ENCODE data around the gene GRIN3B.
A peak's percentile ranks its signal among the peaks of the same experiment; 100 is the strongest.
"Not testable (repeated sequence)": the region's sequence is repeated elsewhere in the genome, so short reads cannot be mapped to it uniquely, and the experiment has no call there.

GRIN3B gene, protein sequence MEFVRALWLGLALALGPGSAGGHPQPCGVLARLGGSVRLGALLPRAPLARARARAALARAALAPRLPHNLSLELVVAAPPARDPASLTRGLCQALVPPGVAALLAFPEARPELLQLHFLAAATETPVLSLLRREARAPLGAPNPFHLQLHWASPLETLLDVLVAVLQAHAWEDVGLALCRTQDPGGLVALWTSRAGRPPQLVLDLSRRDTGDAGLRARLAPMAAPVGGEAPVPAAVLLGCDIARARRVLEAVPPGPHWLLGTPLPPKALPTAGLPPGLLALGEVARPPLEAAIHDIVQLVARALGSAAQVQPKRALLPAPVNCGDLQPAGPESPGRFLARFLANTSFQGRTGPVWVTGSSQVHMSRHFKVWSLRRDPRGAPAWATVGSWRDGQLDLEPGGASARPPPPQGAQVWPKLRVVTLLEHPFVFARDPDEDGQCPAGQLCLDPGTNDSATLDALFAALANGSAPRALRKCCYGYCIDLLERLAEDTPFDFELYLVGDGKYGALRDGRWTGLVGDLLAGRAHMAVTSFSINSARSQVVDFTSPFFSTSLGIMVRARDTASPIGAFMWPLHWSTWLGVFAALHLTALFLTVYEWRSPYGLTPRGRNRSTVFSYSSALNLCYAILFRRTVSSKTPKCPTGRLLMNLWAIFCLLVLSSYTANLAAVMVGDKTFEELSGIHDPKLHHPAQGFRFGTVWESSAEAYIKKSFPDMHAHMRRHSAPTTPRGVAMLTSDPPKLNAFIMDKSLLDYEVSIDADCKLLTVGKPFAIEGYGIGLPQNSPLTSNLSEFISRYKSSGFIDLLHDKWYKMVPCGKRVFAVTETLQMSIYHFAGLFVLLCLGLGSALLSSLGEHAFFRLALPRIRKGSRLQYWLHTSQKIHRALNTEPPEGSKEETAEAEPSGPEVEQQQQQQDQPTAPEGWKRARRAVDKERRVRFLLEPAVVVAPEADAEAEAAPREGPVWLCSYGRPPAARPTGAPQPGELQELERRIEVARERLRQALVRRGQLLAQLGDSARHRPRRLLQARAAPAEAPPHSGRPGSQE

DNA sequence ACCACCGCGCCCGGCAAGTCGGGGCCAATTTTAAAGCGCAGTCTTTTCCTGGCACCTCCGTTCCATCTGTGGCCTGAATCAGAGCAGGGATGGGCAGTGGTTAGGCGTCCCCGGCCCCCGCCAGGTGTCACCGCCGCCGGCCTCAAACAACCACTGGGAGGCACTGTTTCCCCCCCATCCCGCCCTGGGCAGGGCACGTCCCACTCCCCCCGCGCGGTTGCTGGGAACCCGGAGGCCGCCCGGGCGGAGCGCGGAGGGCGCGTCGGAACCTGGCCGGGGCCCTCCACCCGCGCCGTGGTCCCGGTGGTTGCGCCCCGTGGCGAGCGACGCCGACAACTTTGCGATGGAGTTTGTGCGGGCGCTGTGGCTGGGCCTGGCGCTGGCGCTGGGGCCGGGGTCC, at the start of gene GRIN3B:
GRIN3B (plus strand) TSS at position 325 of the 400 bp plus-strand sequence; CDS start at position 344, 19 bp downstream.
- peak; percentile 27 to 31 for ATAC-seq

DNA sequence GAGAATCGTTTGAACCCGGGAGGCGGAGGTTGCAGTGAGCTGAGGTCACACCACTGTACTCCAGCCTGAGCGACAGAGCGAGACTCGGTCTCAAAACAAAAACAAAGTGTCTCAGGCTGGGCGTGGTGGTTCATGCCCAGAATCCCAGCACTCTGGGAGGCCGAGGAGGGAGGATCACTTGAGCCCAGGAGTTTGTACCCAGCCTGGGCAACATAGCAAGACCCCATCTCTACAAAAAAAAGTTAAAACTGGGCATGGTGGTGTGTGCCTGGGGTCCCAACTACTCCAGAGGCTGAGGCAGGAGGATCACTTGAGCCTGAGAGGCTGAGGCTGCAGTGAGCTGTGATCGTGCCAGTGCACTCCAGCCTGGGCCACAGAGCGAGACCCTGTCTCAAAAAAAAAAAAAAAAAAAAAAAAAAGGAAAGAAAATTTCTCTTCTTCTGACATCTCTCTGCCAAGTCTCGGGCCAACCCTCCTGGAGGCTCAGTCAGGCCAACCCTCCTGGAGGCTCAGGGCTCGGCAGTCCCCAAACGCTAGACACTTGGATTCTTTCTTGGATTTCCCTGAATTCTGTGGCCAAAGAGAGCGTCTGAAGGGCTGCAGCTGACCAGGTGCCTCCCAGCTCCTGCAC, 48.1 kb upstream of the GRIN3B start:
- ATAC-seq = no peak

DNA sequence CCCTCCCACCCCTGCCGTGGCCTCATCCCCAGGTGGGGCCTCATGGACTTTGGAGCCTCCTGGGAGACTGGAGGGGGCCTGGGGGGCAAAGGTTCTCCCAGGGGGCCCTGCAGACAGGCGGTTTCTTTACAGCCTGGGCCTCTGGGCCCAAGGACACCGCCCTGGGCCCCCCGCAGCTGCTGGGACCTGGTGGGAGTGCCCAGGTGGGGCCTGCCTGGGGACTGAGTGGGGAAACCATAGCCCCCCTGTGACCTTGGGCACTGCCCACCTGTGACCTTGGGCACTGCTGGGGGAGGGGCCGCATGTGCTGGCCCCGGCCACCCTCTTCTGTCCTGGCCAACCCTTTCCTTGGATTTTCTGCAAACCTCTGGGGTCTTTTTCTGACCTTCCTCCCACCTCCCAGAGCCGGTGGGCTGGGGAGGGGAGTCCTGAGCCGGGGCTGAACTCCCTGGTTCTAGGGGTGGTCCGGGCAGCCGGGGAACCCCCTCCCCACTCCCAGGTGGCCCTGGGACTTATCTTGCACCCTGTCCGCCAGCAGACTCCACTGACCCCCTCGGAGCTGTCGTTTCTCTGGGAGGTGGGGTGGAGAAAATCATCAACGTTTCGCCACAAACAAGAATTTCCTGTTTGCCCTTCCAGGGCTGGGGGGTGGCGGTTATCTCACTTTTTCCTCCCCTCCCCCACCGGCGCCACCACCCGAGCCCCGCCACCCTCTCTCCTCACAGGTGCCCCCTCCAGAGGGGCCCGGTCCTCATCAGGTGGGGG, 47.4 kb upstream of the GRIN3B start:
- no peak for ATAC-seq

DNA sequence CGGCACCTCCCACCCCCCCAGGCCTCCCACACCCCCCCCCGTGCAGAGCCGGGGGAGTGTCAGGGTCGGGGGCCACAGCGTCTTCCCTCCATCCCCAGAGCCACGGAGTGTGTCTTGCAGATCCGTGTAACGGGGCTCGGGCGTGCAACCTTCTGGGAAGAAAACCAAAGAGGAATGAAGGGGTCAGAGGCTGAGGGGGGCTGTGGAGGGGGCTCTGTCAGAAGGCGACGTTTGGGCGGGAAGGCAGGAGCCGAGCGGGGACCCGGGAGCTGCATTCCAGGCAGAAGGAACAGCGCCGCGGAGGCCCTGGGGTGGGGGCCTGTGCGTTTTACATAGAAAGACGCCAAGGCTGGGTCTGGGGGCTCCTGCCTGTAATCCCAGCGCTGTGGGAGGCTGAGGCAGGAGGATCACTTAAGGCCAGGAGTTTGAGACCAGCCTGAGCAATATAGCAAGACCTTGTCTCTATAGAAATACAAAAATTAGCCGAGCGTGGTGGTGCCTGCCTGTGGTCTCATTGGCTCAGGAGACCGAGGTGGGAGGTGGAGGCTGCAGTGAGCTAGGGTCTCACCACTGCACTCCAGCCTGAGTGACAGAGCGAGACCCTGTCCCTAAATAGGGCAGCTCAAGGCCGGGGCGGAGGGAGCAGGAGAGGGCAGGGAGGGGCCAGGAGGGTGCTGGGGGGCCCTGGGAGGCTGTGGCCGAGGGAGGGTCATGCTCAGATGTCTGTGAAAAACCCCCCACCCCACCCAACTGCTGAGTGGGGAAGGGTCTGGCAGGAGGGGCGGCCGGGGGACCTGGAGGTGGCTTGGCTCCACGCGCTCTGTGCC, 46.6 kb upstream of the GRIN3B start:
- ATAC-seq = no peak

DNA sequence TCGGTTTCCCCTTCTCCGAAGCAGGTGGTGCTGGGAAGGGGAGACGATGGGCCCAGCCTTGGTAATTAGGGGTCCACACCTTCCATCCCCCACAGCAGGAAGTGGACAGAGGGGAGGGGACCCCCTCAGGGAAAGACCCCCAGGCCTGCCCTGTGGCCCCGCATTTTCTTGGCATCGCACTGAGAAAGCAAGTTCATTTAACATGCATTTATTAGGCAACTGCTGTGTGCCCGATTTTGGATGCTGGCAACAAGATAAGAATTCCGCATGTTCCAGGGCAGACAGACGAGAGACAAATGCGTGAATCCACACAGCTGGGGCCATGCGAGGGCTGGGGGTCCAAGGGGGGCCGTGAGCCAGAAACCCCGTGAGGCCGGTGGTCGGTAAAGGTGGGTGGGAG, 45.9 kb upstream of the GRIN3B start:
- ATAC-seq = no peak

DNA sequence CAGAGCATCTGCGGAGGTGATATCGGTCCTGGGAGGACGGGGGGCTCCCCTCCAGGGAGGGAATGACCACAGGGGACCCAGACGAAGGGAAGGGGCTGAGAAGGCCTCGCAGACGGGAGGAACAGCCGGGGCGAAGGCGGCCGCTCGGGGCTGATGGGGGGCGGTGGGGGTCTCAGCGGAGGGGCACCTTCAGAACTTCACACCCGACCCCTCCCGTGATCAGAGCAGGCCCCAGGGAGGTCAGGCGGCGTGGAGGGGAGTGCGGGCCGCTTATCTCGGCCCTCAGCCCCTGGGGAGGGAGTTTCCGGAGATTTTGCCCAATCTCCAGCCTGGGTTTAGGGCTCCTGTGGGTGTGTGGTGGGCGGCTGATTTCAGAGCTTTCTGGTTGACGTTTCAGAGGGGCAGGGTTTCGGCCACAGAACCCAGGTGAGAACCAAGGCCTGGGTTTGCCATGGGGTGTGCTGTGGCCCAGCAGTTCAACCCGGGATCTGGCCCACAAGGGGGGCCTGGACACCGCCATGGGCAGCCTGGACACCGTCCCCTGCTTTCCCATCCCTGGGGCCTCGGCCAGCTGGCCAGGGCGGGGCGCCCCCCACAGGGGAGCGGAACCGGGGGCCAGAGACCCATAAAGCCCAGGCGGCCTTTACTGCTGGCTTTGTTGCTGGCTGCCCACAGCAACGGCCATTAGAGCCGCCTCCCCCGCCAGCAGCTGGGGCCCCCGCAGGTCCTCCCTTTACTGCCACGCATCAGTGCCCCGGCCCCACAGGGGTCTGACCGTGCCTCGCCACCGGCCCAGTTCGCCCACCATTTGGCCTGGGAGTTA, 45.3 kb upstream of the GRIN3B start:
- no peak for ATAC-seq

DNA sequence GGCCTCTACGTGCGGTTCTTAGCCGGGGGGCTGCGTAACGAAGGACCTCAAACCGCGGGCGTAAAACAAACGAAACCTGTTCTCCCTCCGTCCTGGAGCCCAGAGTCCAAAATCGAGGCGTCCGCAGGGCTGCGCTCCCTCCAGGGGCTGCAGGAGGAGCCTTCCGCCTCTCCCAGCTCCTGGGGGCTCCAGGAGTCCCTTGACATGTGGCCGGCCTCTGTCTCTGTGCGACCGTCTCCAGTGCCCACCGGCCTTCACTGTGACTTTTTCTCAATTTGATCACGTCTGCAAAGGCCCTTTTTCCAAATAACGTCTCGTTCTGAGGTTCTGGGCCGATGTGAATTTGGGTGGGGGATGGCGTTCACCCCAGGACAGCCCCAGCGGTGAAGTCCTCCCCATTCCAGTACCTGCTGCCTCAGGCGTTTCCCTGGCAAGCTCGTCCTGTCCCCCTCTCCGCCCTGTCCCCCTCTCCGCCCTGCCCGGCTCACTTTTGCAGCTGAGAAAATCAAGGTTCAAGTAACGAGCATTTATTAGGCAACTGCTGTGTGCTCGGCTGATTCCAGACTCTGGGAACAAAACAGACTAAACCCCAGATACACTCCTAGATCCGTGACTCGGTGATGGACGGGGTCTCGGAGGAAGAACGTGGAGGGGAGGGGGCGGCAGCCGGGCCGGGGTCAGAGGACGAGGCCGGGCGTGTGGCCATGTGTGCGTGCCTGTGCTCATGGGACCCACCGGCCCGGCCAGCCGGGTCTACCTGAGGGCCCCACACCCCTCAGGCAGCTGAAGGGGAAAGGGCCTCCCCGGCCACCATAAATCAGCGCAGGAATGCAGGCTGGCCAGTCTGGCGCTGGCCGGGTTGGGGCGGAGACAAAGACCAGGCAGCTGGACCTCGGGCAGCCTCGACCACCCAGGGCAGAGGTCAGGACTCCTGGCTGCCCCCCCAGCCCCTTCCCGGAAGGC, 44.1 kb upstream of the GRIN3B start:
- no peak for ATAC-seq

DNA sequence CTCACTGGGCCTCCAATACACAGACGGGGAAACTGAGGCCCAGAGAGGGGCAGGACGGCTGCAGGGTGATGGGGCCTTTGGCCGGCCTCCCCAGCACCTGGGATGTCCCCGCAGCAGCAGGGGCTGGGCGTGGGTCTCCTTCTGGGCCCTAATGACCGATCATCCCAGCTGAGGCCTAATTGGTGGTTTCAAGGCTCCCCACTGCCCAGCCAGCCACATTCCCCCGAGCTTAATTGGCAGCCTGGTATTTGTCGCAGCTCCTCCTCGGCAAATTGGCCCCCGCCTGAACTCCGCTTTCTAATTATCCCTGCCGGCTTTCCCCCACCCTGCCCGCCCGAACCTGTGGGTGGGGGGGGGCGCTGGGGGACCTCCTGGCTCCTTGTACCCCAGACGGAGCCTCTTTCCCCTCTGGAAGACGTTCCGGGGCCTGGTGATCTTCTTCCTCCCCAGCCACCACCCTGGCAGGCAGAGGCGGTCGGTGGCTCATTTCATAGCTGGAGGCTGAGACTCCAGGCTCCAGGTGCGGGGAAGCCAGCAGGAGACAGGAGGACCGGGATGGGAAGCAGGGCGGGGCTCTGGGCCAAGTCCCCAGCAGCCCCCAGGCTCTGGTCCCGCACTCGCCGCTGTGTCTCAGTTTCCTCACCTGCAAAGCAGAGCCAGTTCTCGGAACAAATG, 43.3 kb upstream of the GRIN3B start:
- no peak for ATAC-seq

DNA sequence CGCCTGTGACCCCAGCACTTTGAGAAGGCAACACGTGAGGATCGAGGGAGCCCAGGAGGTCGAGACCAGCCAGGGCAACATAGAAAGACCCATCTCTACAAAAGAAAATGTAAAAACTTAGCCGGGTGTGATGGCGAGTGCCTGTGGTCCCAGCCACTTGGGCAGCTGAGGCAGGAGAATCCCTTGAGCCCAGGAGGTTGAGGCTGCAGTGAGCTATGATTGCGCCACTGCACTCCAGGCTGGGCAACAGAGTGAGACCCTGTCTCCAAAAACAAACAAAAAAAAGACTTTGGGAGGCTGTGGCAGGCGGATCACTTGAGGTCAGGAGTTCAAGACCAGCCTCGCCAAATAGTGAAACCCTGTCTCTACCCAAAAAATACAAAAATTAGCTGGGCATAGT, 42.6 kb upstream of the GRIN3B start:
- ATAC-seq = not testable (repeated sequence)

DNA sequence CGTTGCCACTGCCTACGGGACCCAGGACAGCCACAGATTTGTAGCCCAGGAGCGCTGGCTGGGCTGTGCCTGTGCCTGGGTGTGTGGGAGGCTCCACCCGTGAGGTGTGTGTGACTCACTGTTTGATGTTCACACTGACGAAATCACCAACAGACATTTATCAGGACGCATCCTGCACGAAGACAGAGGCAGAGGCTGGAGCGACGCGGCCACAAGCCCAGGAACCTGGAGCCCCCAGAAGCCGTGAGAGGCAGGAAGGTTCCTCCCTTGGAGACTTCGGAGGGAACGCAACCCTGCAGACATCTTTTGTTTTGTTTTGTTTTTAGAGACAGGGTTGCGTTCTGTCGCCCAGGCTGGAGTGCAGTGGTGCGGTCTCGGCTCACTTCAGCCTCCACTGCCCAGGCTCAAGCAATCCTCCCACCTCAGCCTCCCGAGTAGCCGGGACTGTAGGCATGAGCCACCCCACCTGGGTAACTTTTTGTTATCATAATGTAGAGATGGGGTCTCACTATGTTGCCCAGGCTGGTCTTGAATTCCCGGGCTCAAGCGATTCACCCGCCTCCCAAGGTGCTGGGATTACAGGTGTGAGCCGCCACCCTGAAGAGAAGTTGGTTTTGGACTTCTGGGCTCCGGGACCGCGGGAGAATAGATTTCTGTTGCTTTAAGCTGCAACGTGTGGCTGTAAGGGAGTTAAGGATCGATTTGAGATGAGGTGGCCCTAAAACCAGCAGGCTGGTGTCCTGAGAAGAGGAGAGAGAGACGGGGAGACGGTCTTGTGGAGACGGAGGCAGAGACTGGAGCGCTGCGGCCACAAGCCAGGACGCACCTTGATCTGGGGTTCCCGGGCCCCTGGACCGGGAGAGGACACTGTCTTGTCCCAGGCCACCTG, 41.0 kb upstream of the GRIN3B start:
- peak; percentile 87 to 95 for ATAC-seq

DNA sequence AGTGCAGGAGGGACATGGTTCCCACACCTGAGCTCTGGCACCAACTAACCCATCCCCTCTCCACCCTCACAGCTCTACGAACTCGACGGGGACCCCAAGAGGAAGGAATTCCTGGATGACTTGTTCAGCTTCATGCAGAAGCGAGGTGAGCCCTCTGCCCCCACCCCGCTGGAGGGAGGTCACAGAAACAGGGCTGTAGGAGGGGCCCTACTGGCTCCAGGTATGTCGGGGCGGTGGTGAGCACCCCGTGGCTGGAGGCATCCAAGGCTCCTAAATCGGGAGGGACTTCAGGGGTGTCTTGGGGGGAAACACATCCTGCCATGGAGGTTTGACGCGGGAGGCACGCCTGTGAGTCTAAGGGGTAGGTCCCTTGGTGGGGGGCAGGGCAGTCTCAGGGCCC, 40.2 kb upstream of the GRIN3B start:
- no peak for ATAC-seq

DNA sequence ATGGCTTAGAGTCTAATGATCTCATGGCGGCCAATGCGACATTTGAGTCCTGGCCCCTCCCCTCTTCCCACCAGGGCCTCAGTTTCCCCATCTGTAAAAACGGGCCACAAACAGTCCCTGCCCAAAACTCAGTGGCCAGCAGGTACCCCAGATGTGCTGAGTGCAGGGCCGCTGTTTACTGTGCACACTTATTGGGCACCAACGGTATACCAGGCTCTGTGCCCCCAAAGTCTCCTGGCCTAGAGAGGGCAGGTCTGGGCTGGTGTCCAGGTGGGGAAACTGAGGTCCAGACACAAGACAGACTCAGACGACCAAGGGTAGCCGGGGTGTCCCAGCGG, 39.6 kb upstream of the GRIN3B start:
- ATAC-seq = no peak

DNA sequence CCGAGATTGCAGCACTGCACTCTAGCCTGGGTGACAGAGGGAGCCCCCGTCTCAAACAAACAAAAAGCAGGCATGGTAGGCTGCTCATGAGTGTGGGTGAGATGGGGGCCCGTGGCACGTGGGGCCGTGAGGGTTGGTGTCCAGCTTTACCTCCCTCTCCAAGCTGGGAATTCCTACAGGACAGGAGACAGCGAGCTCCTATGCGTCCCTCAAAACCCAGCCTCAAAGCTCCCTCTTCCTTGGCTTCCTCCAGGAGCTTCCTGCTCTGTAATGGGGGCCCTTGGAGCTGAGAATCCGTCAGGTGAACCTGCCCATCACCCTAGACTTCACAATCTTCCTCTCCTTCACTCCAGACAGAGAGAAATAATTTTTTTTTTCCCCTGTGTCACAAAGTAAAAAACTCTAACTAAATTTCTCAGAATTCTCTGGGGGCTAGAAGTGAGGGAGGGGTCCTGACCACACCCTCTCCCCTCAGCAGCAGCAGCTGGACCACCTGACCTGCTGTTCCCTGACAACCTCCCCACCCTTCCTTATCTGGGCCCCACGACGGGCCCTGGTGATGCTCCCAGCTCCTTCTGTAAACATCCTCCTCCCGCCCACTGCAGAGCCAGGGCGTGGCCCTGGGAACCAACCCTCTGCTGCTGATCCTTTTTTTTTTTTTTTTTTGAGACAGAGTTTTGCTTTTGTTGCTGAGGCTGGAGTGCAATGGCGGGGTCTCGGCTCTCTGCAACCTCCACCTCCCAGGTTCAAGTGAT, 38.2 kb upstream of the GRIN3B start:
- ATAC-seq = no peak

DNA sequence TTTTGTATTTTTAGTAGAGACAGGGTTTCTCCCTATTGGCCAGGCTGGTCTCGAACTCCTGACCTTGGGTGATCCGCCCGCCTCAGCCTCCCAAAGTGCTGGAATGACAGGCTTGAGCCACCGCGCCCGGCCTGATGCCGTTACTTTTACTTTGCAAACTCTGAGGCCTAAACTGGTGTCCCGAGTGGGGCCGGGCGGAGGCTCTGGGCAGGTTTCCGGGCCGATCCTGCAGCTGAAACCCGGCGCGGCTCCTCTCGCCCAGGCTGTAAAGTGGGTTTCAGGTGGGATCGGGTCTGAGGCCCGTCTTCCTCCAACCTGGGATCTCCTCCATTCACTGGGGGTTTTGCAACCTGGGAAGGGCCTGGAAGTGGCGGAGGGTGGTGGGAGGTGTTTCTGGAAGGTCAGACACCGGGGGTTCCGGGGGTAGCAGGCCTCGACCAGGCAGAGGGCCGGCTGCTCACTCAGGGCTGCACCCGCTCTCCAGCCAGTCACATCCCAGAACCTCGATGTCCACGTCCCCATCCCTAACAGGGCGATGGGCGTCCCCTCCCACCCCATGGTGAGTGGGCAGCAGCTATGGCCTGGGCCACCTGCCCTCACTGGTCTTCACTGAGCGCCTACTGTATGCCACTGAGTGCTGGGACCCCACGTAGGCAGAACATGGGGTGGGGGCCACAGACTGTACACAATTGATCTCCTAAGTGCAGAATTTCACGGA, 37.4 kb upstream of the GRIN3B start:
- ATAC-seq = no peak

DNA sequence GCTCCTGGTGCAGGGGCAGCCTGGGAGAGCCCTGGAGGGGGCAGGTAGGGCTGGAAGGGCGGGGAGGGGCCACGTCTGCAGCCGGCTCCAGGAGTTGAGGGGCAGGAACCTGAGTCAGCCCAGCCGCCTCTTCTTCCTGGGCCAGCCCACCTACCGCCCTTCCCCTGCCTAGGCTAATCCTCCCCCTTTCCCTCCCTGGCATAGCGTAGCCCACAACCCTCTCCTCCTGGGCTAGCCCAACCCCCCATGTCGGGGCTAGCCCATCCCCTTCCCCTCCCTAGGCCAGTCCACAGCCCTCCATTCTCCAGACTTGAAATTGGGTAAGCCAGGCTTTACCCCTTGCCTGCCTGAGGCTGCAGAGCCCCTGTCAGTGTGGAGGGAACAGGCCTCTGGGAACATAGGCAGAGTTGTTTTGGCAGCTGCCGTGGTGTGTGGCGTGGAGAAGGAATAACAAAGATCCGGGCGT, 36.7 kb upstream of the GRIN3B start:
- no peak for ATAC-seq

DNA sequence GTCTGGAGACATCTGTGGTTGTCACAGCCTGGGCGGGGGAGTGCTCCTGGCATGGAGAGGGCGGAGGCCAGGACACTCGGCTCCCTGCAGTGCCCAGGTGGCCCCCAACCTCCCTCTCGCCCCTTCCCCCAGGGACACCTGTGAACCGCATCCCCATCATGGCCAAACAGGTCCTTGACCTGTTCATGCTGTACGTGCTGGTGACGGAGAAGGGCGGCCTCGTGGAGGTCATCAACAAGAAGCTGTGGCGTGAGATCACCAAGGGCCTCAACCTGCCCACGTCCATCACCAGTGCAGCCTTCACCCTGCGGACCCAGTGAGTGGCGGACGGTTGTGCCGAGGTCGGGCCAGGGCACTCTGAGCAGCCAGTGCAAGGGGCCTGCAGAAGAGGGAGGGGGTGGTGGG, 36.1 kb upstream of the GRIN3B start:
- ATAC-seq = no peak

All from activated CD4-positive, CD25-positive, alpha-beta regulatory T cell treated with anti-CD3 and anti-CD28 coated beads, Interleukin-2, amount 50 U/mL, for 24 hours (primary cell).